H1 (cell line): ENCODE measurements around the gene TMEM272. TPM values are rescaled to one million over a fixed set of nuclear protein-coding genes. Genes with fewer than 3 reads are reported as not detected.

Experiments
- ASH2L ChIP-seq: fragments of 200-600, 300-600 bp; sonication (generic); IDR thresholded peaks from one replicate; pipeline ENCODE4 v1.7.1; 2017; ENCODE audit warnings: low read length
- ATF3 ChIP-seq: IDR thresholded peaks from 2 replicates; pipeline ENCODE4 v1.6.1; 2011; ENCODE audit warnings: low read depth, mild to moderate bottlenecking, low read length; ENCODE audit not compliant: insufficient read depth
- CEBPB ChIP-seq: IDR thresholded peaks from 2 replicates; pipeline ENCODE4 v1.6.1; 2012; ENCODE audit warnings: low read depth, low read length
- CHD7 ChIP-seq: fragments of 300-600 bp; sonication (generic); IDR thresholded peaks from 2 replicates; pipeline ENCODE4 v1.7.1; 2012; ENCODE audit warnings: low read length, moderate library complexity, mild to moderate bottlenecking, inconsistent platforms; ENCODE audit not compliant: insufficient replicate concordance
- SUZ12 ChIP-seq: fragments of 200-600 bp; sonication (generic); IDR thresholded peaks from 2 replicates; pipeline ENCODE4 v1.6.1; 2012; ENCODE audit warnings: mild to moderate bottlenecking, inconsistent platforms, low read length, moderate library complexity, mixed read lengths
- TAF1 ChIP-seq: IDR thresholded peaks from 2 replicates; pipeline ENCODE4 v1.6.1; 2011; ENCODE audit warnings: mild to moderate bottlenecking, low read depth, low read length
- polyA plus RNA-seq, 7 experiments: library from polyadenylated mRNA; depleted of rRNA in 3 of 7; stranded (reverse) in 5 of 7; unstranded in 2 of 7; fragments of >200 nt in 5 of 7; fragments of 200-250 nt in 2 of 7; gene quantifications; 1 replicate in 5 of 7; 2 replicates in 1 of 7; 4 replicates in 1 of 7; pipeline versions ENCODE4 v1.2.1 to v1.2.3, GENCODE V29; 2011 to 2013; ENCODE audit warnings: missing spikeins in 2 of 7, mixed read lengths in 2 of 7
- total RNA-seq: library from RNA; stranded (reverse); fragmentation: NEBNext Ultra II Directional; extraction: Animal tissue kit (Norgen Biotek cat#: 25700); gene quantifications from 2 replicates; pipeline ENCODE4 v1.2.1, GENCODE V29; 2021

TMEM272 gene
- total and polyA plus RNA-seq, 2 of the 8 experiments (the other 6 are each of a cell fraction or from before 2014, with no cell fraction given) = 0.05 TPM; not detected in 1

- TF ChIP-seq CHD7 = no peak
- no peak for TF ChIP-seq TAF1
- no peak for TF ChIP-seq ASH2L
- no peak for TF ChIP-seq SUZ12
- TF ChIP-seq ATF3 = no peak
- no peak for TF ChIP-seq CEBPB
These were observed 49.6 kb downstream of the TMEM272 start (continued) for GRCh38 chr13:51795419-51795818.
